Left ventricle myocardium inferior (tissue), 1 donor: Measurements from ENCODE around the gene IKZF2. TPM values are rescaled to one million over a fixed set of nuclear protein-coding genes. Genes with fewer than 3 reads are reported as not detected.

Experiments used
- DNase-seq: peaks from one replicate; pipeline ENCODE4 v3.0.0-alpha.2; 2020
- H3K27ac ChIP-seq: fragments of 200-600 bp; replicated peaks from 2 replicates; pipeline ENCODE4 v1.8.0; 2021
- H3K27me3 ChIP-seq: fragments of 200-600 bp; 2 replicates; pipeline ENCODE4 v1.8.0; 2021; ENCODE audit warnings: low read depth
- H3K36me3 ChIP-seq: fragments of 200-600 bp; 2 replicates; pipeline ENCODE4 v1.8.0; 2021
- H3K4me1 ChIP-seq: fragments of 200-600 bp; 2 replicates; pipeline ENCODE4 v1.8.0; 2021
- H3K4me3 ChIP-seq: fragments of 200-600 bp; 2 replicates; pipeline ENCODE4 v1.8.0; 2021; ENCODE audit warnings: mild to moderate bottlenecking, moderate library complexity
- H3K9me3 ChIP-seq: fragments of 200-600 bp; replicated peaks from 2 replicates; pipeline ENCODE4 v1.8.0; 2021
- CTCF ChIP-seq: fragments of 200-600 bp; IDR thresholded peaks from 2 replicates; pipeline ENCODE4 v1.8.0; 2021; ENCODE audit warnings: antibody characterized with exemption, mild to moderate bottlenecking, borderline replicate concordance
- intact Hi-C: fragments of 100-400 bp; cut with micrococcal nuclease; formaldehyde crosslinking; loops from one replicate; pipeline ENCODE4 v1.11.0; 2022
- total RNA-seq: library from RNA; stranded (reverse); fragmentation: NEBNext Ultra II Directional; extraction: Animal tissue kit (Norgen Biotek cat#: 25700); gene quantifications from one replicate; pipeline ENCODE4 v1.2.1, GENCODE V29; 2021
- donor health status: DM: no; HTN: yes; CAD: no; lungs with severe emphysema.

Gene IKZF2
- total RNA-seq, 1 donor from 2014 or later = 6.8 TPM

- Histone ChIP-seq H3K4me1 (peaks cover 21% of the 10 kb centered on the region), H3K27ac (peak overlapping the region; percentile 59), H3K4me3 (no peak overlapping the region), H3K36me3 (no peaks in the 10 kb centered on the region), H3K27me3 (no peaks in the 10 kb centered on the region), H3K9me3 (no peaks in the 10 kb centered on the region)
- TF ChIP-seq CTCF = no peak
- no peak for DNase-seq
- intact Hi-C loops = no loop called here
Observed at GRCh38 chr2:213087040-213087439, 64.4 kb downstream of the IKZF2 start.

GRCh38 chr2:213086571-213086970 is 64.8 kb downstream of the IKZF2 start:
- TF ChIP-seq CTCF = no peak
- no peaks in the 10 kb centered on the region for H3K36me3 ChIP-seq
- H3K9me3 ChIP-seq = no peaks in the 10 kb centered on the region
- intact Hi-C loops = no loop called here
- peaks cover 21% of the 10 kb centered on the region for H3K4me1 ChIP-seq
- peak overlapping the region; percentile 59 for H3K27ac ChIP-seq
- H3K27me3 ChIP-seq = no peaks in the 10 kb centered on the region
- no peak for DNase-seq
- no peak overlapping the region for H3K4me3 ChIP-seq

- no peaks in the 10 kb centered on the region for H3K9me3 ChIP-seq
- DNase-seq = no peak
- H3K27ac ChIP-seq = peak overlapping the region; percentile 59
- no peak for TF ChIP-seq CTCF
- peaks cover 21% of the 10 kb centered on the region for H3K4me1 ChIP-seq
- no peaks in the 10 kb centered on the region for H3K36me3 ChIP-seq
- H3K4me3 ChIP-seq = no peak overlapping the region
- H3K27me3 ChIP-seq = no peaks in the 10 kb centered on the region
- intact Hi-C loops = no loop called here
Observed at GRCh38 chr2:213086050-213086449, 65.4 kb downstream of the IKZF2 start.

GRCh38 chr2:213085538-213085937 is 65.9 kb downstream of the IKZF2 start:
- no peak for TF ChIP-seq CTCF
- Histone ChIP-seq H3K36me3 (no peaks in the 10 kb centered on the region), H3K9me3 (no peaks in the 10 kb centered on the region), H3K4me1 (peaks cover 21% of the 10 kb centered on the region), H3K27ac (peak overlapping the region; percentile 59), H3K27me3 (no peaks in the 10 kb centered on the region), H3K4me3 (no peak overlapping the region)
- DNase-seq = no peak
- intact Hi-C loops = no loop called here

- H3K4me1 ChIP-seq = peaks cover 21% of the 10 kb centered on the region
- no peak for TF ChIP-seq CTCF
- H3K9me3 ChIP-seq = no peaks in the 10 kb centered on the region
- no peak for DNase-seq
- intact Hi-C loops = no loop called here
- H3K36me3 ChIP-seq = no peaks in the 10 kb centered on the region
- no peak overlapping the region for H3K4me3 ChIP-seq
- no peaks in the 10 kb centered on the region for H3K27me3 ChIP-seq
- H3K27ac ChIP-seq = peak overlapping the region; percentile 59
Observed at GRCh38 chr2:213084261-213084660, 67.2 kb downstream of the IKZF2 start.
